Measurements from ENCODE around the gene HSPA12B.

DNA sequence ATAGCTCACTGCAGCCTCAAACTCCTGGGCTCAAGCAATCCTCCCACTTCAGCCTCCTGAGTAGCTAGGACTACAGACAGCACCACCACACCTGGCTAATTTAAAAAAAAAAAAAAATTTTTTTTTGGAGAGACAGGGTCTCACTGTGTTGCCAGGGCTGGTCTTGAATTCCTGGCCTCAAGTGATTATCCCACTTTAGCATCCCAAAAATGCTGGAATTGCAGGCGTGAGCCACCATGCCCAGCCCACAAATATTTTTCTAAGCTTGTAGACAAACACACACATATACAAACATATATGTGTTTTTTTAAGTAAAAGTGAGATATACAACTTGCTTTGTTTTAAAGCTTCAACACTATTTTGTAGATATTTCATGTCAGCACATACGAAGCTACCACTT lies 10.8 kb downstream of the HSPA12B start:
- TF ChIP-seq EZH2 (IDR thresholded peaks at IDR 0.05) (no peak), POLR2AphosphoS5 (IDR thresholded peaks at IDR 0.05; ENCODE audit: borderline replicate concordance, low read depth, low read length) (no peak)
